Duodenal mucosa (tissue), 2 donors: ENCODE data around the gene MME.
"Not testable (repeated sequence)": the region's sequence is repeated elsewhere in the genome, so short reads cannot be mapped to it uniquely, and the experiment has no call there.

Experiments
- H3K27ac ChIP-seq: one replicate; pipeline ENCODE4 v1.7.0; 2013; ENCODE audit warnings: low read depth, low read length
- H3K27me3 ChIP-seq, 2 donors: one replicate each; pipeline ENCODE4 v1.7.0; 2013; ENCODE audit warnings: low read length in 2 of 2, control low read depth in 1 of 2; ENCODE audit not compliant: insufficient read depth in 2 of 2, control insufficient read depth in 1 of 2
- H3K36me3 ChIP-seq, 2 donors: one replicate each; pipeline ENCODE4 v1.7.0; 2013; ENCODE audit warnings: low read length in 2 of 2, control low read depth in 1 of 2; ENCODE audit not compliant: insufficient read depth in 2 of 2, control insufficient read depth in 1 of 2
- H3K4me1 ChIP-seq, 2 donors: one replicate each; pipeline ENCODE4 v1.7.0; 2013; ENCODE audit warnings: low read length in 2 of 2, control low read depth in 1 of 2; ENCODE audit not compliant: insufficient read depth in 2 of 2, control insufficient read depth in 1 of 2
- H3K4me3 ChIP-seq, 2 donors: one replicate each; pipeline ENCODE4 v1.7.0; 2013; ENCODE audit warnings: low read length in 2 of 2, low read depth in 1 of 2
- H3K9ac ChIP-seq, 2 donors: one replicate each; pipeline ENCODE4 v1.7.0; 2013; ENCODE audit warnings: low read length in 2 of 2, low read depth in 1 of 2
- H3K9me3 ChIP-seq, 2 donors: one replicate each; pipeline ENCODE4 v1.7.0; 2013; ENCODE audit warnings: low read length in 2 of 2, control low read depth in 1 of 2; ENCODE audit not compliant: control insufficient read depth in 1 of 2

MME gene

GRCh38 chr3:155131104-155131503 lies 51.0 kb downstream of the MME start:
- peaks cover 0 to 14% of the 10 kb centered on the region in 2 donors for H3K4me1 ChIP-seq
- no peak overlapping the region for H3K9ac ChIP-seq
- no peak overlapping the region for H3K4me3 ChIP-seq
- no peak overlapping the region for H3K27ac ChIP-seq
- H3K9me3 ChIP-seq: no peaks in the 10 kb centered on the region
- no peaks in the 10 kb centered on the region for H3K27me3 ChIP-seq
- peaks cover 4 to 17% of the 10 kb centered on the region in 2 donors for H3K36me3 ChIP-seq

GRCh38 chr3:155134311-155134710 lies 54.2 kb downstream of the MME start:
- H3K4me3 ChIP-seq, H3K27ac ChIP-seq, H3K36me3 ChIP-seq, H3K9ac ChIP-seq, H3K27me3 ChIP-seq, H3K9me3 ChIP-seq: not testable (repeated sequence)
- peaks cover 8 to 20% of the 10 kb centered on the region in 2 donors for H3K4me1 ChIP-seq

GRCh38 chr3:155135003-155135402 lies 54.9 kb downstream of the MME start:
- no peaks in the 10 kb centered on the region for H3K27me3 ChIP-seq

GRCh38 chr3:155138677-155139076 lies 58.6 kb downstream of the MME start:
- H3K4me3 ChIP-seq: peak overlapping the region in 1 of 2 donors; percentile 15
- peaks cover 6 to 30% of the 10 kb centered on the region in 2 donors for H3K36me3 ChIP-seq
- H3K27me3 ChIP-seq: no peaks in the 10 kb centered on the region
- H3K27ac ChIP-seq: no peak overlapping the region
- no peak overlapping the region for H3K9ac ChIP-seq
- no peaks in the 10 kb centered on the region for H3K9me3 ChIP-seq
- peaks cover 8 to 10% of the 10 kb centered on the region in 2 donors for H3K4me1 ChIP-seq

More at GRCh38 chr3:155135003-155135402, 54.9 kb downstream of the MME start:
- H3K36me3 ChIP-seq: peaks cover 0 to 8% of the 10 kb centered on the region in 2 donors
- H3K27ac ChIP-seq: no peak overlapping the region
- no peaks in the 10 kb centered on the region for H3K9me3 ChIP-seq
- no peak overlapping the region for H3K4me3 ChIP-seq
- peaks cover 8 to 24% of the 10 kb centered on the region in 2 donors for H3K4me1 ChIP-seq
- H3K9ac ChIP-seq: no peak overlapping the region

GRCh38 chr3:155147588-155147987 lies 67.5 kb downstream of the MME start:
- H3K36me3 ChIP-seq: peaks cover 12 to 16% of the 10 kb centered on the region in 2 donors
- H3K4me3 ChIP-seq: no peak overlapping the region
- no peak overlapping the region for H3K27ac ChIP-seq
- H3K9ac ChIP-seq: no peak overlapping the region
- no peaks in the 10 kb centered on the region for H3K27me3 ChIP-seq
- H3K9me3 ChIP-seq: no peaks in the 10 kb centered on the region
- peaks cover 17 to 26% of the 10 kb centered on the region in 2 donors for H3K4me1 ChIP-seq

- H3K4me3 ChIP-seq: no peak overlapping the region
- H3K9me3 ChIP-seq: no peaks in the 10 kb centered on the region
- peaks cover 9 to 11% of the 10 kb centered on the region in 2 donors for H3K36me3 ChIP-seq
- no peak overlapping the region for H3K9ac ChIP-seq
- H3K27ac ChIP-seq: no peak overlapping the region
- H3K4me1 ChIP-seq: peaks cover 16 to 36% of the 10 kb centered on the region in 2 donors
- no peaks in the 10 kb centered on the region for H3K27me3 ChIP-seq
These were observed 69.4 kb downstream of the MME start for GRCh38 chr3:155149494-155149893.

GRCh38 chr3:155153242-155154186 lies 73.4 kb downstream of the MME start:
- Histone ChIP-seq H3K4me3 (no peak overlapping the region), H3K27ac (no peak overlapping the region), H3K9me3 (no peaks in the 10 kb centered on the region), H3K36me3 (peaks cover 17 to 20% of the 10 kb centered on the region in 2 donors), H3K27me3 (no peaks in the 10 kb centered on the region), H3K9ac (no peak overlapping the region), H3K4me1 (peaks cover 9 to 24% of the 10 kb centered on the region in 2 donors)

GRCh38 chr3:155154255-155154654 lies 74.1 kb downstream of the MME start:
- no peak overlapping the region for H3K9ac ChIP-seq
- H3K4me1 ChIP-seq: peaks cover 3 to 20% of the 10 kb centered on the region in 2 donors
- no peaks in the 10 kb centered on the region for H3K27me3 ChIP-seq
- no peak overlapping the region for H3K4me3 ChIP-seq
- H3K27ac ChIP-seq: no peak overlapping the region
- peaks cover 17 to 20% of the 10 kb centered on the region in 2 donors for H3K36me3 ChIP-seq
- no peaks in the 10 kb centered on the region for H3K9me3 ChIP-seq

GRCh38 chr3:155158346-155159037 lies 78.4 kb downstream of the MME start:
- no peak overlapping the region for H3K4me3 ChIP-seq
- H3K9ac ChIP-seq: no peak overlapping the region
- H3K4me1 ChIP-seq: peaks cover 11 to 18% of the 10 kb centered on the region in 2 donors
- H3K27me3 ChIP-seq: no peaks in the 10 kb centered on the region
- H3K9me3 ChIP-seq: no peaks in the 10 kb centered on the region
- no peak overlapping the region for H3K27ac ChIP-seq
- peaks cover 9 to 13% of the 10 kb centered on the region in 2 donors for H3K36me3 ChIP-seq

- H3K4me3 ChIP-seq: no peak overlapping the region
- no peak overlapping the region for H3K9ac ChIP-seq
- no peaks in the 10 kb centered on the region for H3K9me3 ChIP-seq
- no peak overlapping the region for H3K27ac ChIP-seq
- peaks cover 15 to 18% of the 10 kb centered on the region in 2 donors for H3K4me1 ChIP-seq
- peaks cover 9 to 13% of the 10 kb centered on the region in 2 donors for H3K36me3 ChIP-seq
- H3K27me3 ChIP-seq: no peaks in the 10 kb centered on the region
These were observed 79.2 kb downstream of the MME start for GRCh38 chr3:155159301-155159700.
